KMS-11 (cell line): ENCODE measurements around the gene FAM184B.

Experiments used
- H2AFZ ChIP-seq: fragments of 200-600 bp; sonication (generic); 2 replicates; pipeline ENCODE4 v1.6.1; 2016; ENCODE audit warnings: antibody characterized with exemption, mixed run types, low read depth
- H3K27ac ChIP-seq: fragments of 200-600 bp; sonication (generic); 2 replicates; pipeline ENCODE4 v1.6.1; 2016; ENCODE audit warnings: mild to moderate bottlenecking, mixed run types
- H3K27me3 ChIP-seq: fragments of 200-600 bp; sonication (generic); 2 replicates; pipeline ENCODE4 v1.6.1; 2017; ENCODE audit warnings: mild to moderate bottlenecking, low read depth, mixed run types, moderate library complexity; ENCODE audit not compliant: insufficient read depth
- H3K36me3 ChIP-seq: fragments of 200-600 bp; sonication (generic); 2 replicates; pipeline ENCODE4 v1.6.1; 2017; ENCODE audit warnings: mild to moderate bottlenecking, mixed run types; ENCODE audit not compliant: insufficient read depth
- H3K4me1 ChIP-seq: fragments of 200-600 bp; sonication (generic); 2 replicates; pipeline ENCODE4 v1.6.1; 2016; ENCODE audit warnings: mild to moderate bottlenecking, low read depth, mixed run types; ENCODE audit not compliant: poor library complexity, severe bottlenecking
- H3K4me2 ChIP-seq: fragments of 200-600 bp; sonication (generic); 2 replicates; pipeline ENCODE4 v1.7.0; 2016; ENCODE audit warnings: mild to moderate bottlenecking, mixed run types
- H3K4me3 ChIP-seq: fragments of 200-600 bp; sonication (generic); IDR thresholded peaks from 2 replicates; pipeline ENCODE4 v1.6.1; 2017; ENCODE audit warnings: low read depth, low read length, mixed read lengths; ENCODE audit not compliant: insufficient read depth
- H3K79me2 ChIP-seq: fragments of 200-600 bp; sonication (generic); 2 replicates; pipeline ENCODE4 v1.6.1; 2016; ENCODE audit warnings: low read depth, mixed run types; ENCODE audit not compliant: insufficient read depth
- H3K9ac ChIP-seq: fragments of 200-600 bp; sonication (generic); 2 replicates; pipeline ENCODE4 v1.6.1; 2016; ENCODE audit warnings: mild to moderate bottlenecking, mixed run types
- H4K20me1 ChIP-seq: fragments of 200-600 bp; sonication (generic); 2 replicates; pipeline ENCODE4 v1.6.1; 2016; ENCODE audit warnings: mild to moderate bottlenecking, mixed run types; ENCODE audit not compliant: insufficient read depth
- CTCF ChIP-seq: fragments of 200-600 bp; sonication (generic); conservative IDR thresholded peaks from 2 replicates; pipeline ENCODE4 v1.6.1; 2017; ENCODE audit warnings: low read depth, mild to moderate bottlenecking, antibody characterized with exemption, low read length, moderate library complexity, mixed read lengths

Gene FAM184B

GRCh38 chr4:17722356-17722700 is 59.1 kb downstream of the FAM184B start:
- H3K4me1 ChIP-seq = no peaks in the 10 kb centered on the region
- H3K9ac ChIP-seq = no peak overlapping the region
- no peak overlapping the region for H2AFZ ChIP-seq
- no peak overlapping the region for H3K27ac ChIP-seq
- no peak overlapping the region for H3K4me3 ChIP-seq
- H3K4me2 ChIP-seq = no peak overlapping the region
- TF ChIP-seq CTCF = no peak
- H3K27me3 ChIP-seq = no peaks in the 10 kb centered on the region
- H3K79me2 ChIP-seq = no peaks in the 10 kb centered on the region
- no peaks in the 10 kb centered on the region for H3K36me3 ChIP-seq
- no peaks in the 10 kb centered on the region for H4K20me1 ChIP-seq

GRCh38 chr4:17721496-17722355 is 59.7 kb downstream of the FAM184B start:
- no peaks in the 10 kb centered on the region for H3K36me3 ChIP-seq
- H3K27ac ChIP-seq = no peak overlapping the region
- no peaks in the 10 kb centered on the region for H3K79me2 ChIP-seq
- H2AFZ ChIP-seq = no peak overlapping the region
- no peaks in the 10 kb centered on the region for H3K27me3 ChIP-seq
- no peak for TF ChIP-seq CTCF
- H3K4me1 ChIP-seq = no peaks in the 10 kb centered on the region
- H3K4me3 ChIP-seq = no peak overlapping the region
- H3K9ac ChIP-seq = no peak overlapping the region
- H3K4me2 ChIP-seq = no peak overlapping the region
- H4K20me1 ChIP-seq = no peaks in the 10 kb centered on the region

- Histone ChIP-seq H3K4me3 (no peak overlapping the region), H3K9ac (no peak overlapping the region), H3K4me2 (no peak overlapping the region), H3K27me3 (no peaks in the 10 kb centered on the region), H3K79me2 (no peaks in the 10 kb centered on the region), H3K27ac (no peak overlapping the region), H2AFZ (no peak overlapping the region), H3K4me1 (no peaks in the 10 kb centered on the region), H4K20me1 (no peaks in the 10 kb centered on the region), H3K36me3 (no peaks in the 10 kb centered on the region)
- TF ChIP-seq CTCF = no peak
Measured at GRCh38 chr4:17719106-17719505, 62.3 kb downstream of the FAM184B start.

- Histone ChIP-seq H3K36me3 (no peaks in the 10 kb centered on the region), H3K4me3 (no peak overlapping the region), H3K4me1 (no peaks in the 10 kb centered on the region), H2AFZ (no peak overlapping the region), H4K20me1 (no peaks in the 10 kb centered on the region), H3K4me2 (no peak overlapping the region), H3K79me2 (no peaks in the 10 kb centered on the region), H3K27ac (no peak overlapping the region), H3K27me3 (no peaks in the 10 kb centered on the region), H3K9ac (no peak overlapping the region)
- TF ChIP-seq CTCF = no peak
Measured at GRCh38 chr4:17718471-17718870, 63.0 kb downstream of the FAM184B start.
